GM23248 (cell line): ENCODE data around the gene PGRMC2. TPM values are rescaled to one million over a fixed set of nuclear protein-coding genes. Genes with fewer than 3 reads are reported as not detected.
"Not testable (repeated sequence)": the region's sequence is repeated elsewhere in the genome, so short reads cannot be mapped to it uniquely, and the experiment has no call there.

Experiments
- DNase-seq: peaks from one replicate; pipeline ENCODE4 v3.0.0-alpha.2; 2015
- H2AFZ ChIP-seq: fragments of 200-600 bp; sonication (generic); 2 replicates; pipeline ENCODE4 v1.6.1; 2016; ENCODE audit warnings: antibody characterized with exemption
- H3F3A ChIP-seq: fragments of 200-600 bp; sonication (generic); 2 replicates; pipeline ENCODE4 v1.6.1; 2016; ENCODE audit warnings: mild to moderate bottlenecking, antibody characterized with exemption, mixed run types; ENCODE audit not compliant: insufficient read depth
- H3K27ac ChIP-seq: fragments of 200-600 bp; sonication (generic); 2 replicates; pipeline ENCODE4 v1.5.1; 2016; ENCODE audit warnings: mild to moderate bottlenecking
- H3K27me3 ChIP-seq: fragments of 200-600 bp; sonication (generic); replicated peaks from 2 replicates; pipeline ENCODE4 v1.6.1; 2016; ENCODE audit warnings: mild to moderate bottlenecking; ENCODE audit not compliant: insufficient read depth
- H3K36me3 ChIP-seq: fragments of 200-600 bp; sonication (generic); 2 replicates; pipeline ENCODE4 v1.6.1; 2016; ENCODE audit warnings: low read depth, mild to moderate bottlenecking
- H3K4me1 ChIP-seq: fragments of 200-600 bp; sonication (generic); 2 replicates; pipeline ENCODE4 v1.6.1; 2016; ENCODE audit warnings: mild to moderate bottlenecking; ENCODE audit not compliant: insufficient read depth
- H3K4me2 ChIP-seq: fragments of 200-600 bp; sonication (generic); one replicate; pipeline ENCODE4 v1.6.1; 2016; ENCODE audit warnings: mild to moderate bottlenecking; ENCODE audit not compliant: unreplicated experiment
- H3K4me3 ChIP-seq: fragments of 200-600 bp; sonication (generic); 2 replicates; pipeline ENCODE4 v1.5.1; 2016; ENCODE audit warnings: mild to moderate bottlenecking
- H3K79me2 ChIP-seq: fragments of 200-600 bp; sonication (generic); 2 replicates; pipeline ENCODE4 v1.6.1; 2016; ENCODE audit warnings: mild to moderate bottlenecking; ENCODE audit not compliant: insufficient read depth
- H3K9ac ChIP-seq: fragments of 200-600 bp; sonication (generic); 2 replicates; pipeline ENCODE4 v1.6.1; 2016; ENCODE audit warnings: mild to moderate bottlenecking
- H3K9me2 ChIP-seq: fragments of 200-600 bp; sonication (generic); 2 replicates; pipeline ENCODE4 v1.6.1; 2016; ENCODE audit warnings: mixed run types, mild to moderate bottlenecking, moderate library complexity; ENCODE audit not compliant: insufficient read depth
- H3K9me3 ChIP-seq: fragments of 200-600 bp; sonication (generic); one replicate; pipeline ENCODE4 v1.6.1; 2017; ENCODE audit warnings: low read depth
- H4K20me1 ChIP-seq: fragments of 200-600 bp; sonication (generic); 2 replicates; pipeline ENCODE4 v1.6.0; 2016; ENCODE audit not compliant: insufficient read depth
- EZH2 ChIP-seq: fragments of 200-600 bp; sonication (generic); IDR thresholded peaks from 2 replicates; pipeline ENCODE4 v1.6.1; 2018; ENCODE audit warnings: antibody characterized with exemption, mild to moderate bottlenecking; ENCODE audit not compliant: insufficient read depth, poor library complexity, severe bottlenecking
- EZH2phosphoT487 ChIP-seq: fragments of 200-600 bp; sonication (generic); IDR thresholded peaks from 2 replicates; pipeline ENCODE4 v1.6.1; 2018; ENCODE audit warnings: antibody characterized with exemption, moderate library complexity, mild to moderate bottlenecking, low read depth; ENCODE audit not compliant: insufficient read depth
- WGBS, 2 experiments: methylation state at CpG; one replicate each; pipeline ENCODE4 v1.1.6; 2015 to 2017; ENCODE audit warnings: low lambda C conversion rate in 2 of 2, low coverage in 1 of 2; ENCODE audit errors: missing lambda C conversion rate in 2 of 2; 5-methylcytosine and 5-hydroxymethylcytosine counted together
- in situ Hi-C: fragments of 300-500 bp; cut with MboI; formaldehyde crosslinking; loops from 2 replicates; pipeline ENCODE4 v1.15.0; 2020
- polyA plus RNA-seq: library from polyadenylated mRNA; unstranded; fragments of >200 nt; fragmentation: Nextera tagmentation; extraction: Ambion mirVana; gene quantifications from 2 replicates; pipeline ENCODE4 v1.2.1, GENCODE V29; 2016
- total RNA-seq: library from RNA; depleted of rRNA; stranded (reverse); fragments of >200 nt; shearing (Covaris generic); gene quantifications from 2 replicates; pipeline ENCODE4 v1.2.3, GENCODE V29; 2014

The PGRMC2 gene
- total and polyA plus RNA-seq, 2 experiments from 2014 or later: 117 to 186 TPM

DNA sequence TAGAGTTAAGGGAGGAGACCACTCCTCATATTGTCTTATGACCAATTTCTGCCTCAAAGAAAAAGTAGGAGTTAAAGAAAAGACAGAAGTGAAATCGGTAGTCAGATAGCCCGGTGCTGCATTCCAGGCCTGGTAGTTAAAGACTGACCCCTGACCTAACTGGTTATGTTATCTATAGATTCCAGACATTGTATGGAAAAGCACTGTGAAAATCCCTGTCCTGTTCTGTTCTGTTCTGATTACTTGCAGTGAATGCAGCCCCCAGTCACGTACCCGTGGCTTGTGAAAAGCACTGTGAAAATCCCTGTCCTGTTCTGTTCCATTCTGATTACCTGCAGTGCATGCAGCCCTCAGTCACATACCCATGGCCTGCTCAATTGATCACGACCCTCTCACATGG is 27.7 kb downstream of the PGRMC2 start:
- H3K4me2 ChIP-seq, in situ Hi-C loops, H4K20me1 ChIP-seq, H3K4me3 ChIP-seq, H3F3A ChIP-seq, H3K79me2 ChIP-seq, H3K27me3 ChIP-seq, H2AFZ ChIP-seq, H3K27ac ChIP-seq, H3K9ac ChIP-seq, H3K4me1 ChIP-seq, H3K9me3 ChIP-seq, DNase-seq, H3K36me3 ChIP-seq, H3K9me2 ChIP-seq: not testable (repeated sequence)
- 69 to 70% methylated on average over 5 of the region's 5 CpGs for WGBS, 2 experiments

DNA sequence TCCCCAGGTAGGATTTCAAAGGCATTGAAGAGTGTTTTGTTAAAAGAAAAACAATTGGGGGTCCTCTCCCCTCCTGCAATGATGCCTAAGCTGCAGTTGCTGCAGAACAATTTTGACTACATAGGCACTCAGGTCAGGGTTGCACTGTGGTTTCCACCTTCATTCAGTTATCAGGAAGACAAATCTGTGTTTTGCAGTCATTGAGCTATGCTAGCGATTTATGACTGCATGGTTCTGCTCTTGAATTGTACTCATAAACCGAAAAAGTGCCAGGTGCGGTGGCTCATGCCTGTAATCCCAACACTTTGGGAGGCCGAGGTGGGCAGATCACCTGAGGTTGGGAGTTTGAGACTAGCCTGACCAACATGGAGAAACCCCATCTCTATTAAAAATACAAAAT is 29.4 kb downstream of the PGRMC2 start:
- H3K9me2 ChIP-seq, H3K4me1 ChIP-seq, H3K27me3 ChIP-seq, H3K27ac ChIP-seq, H3K36me3 ChIP-seq, in situ Hi-C loops, H3K9me3 ChIP-seq, DNase-seq, H3K4me3 ChIP-seq, H2AFZ ChIP-seq, H3K9ac ChIP-seq, H4K20me1 ChIP-seq, H3F3A ChIP-seq, H3K79me2 ChIP-seq, H3K4me2 ChIP-seq: not testable (repeated sequence)
- 72 to 74% methylated on average over 4 of the region's 4 CpGs for WGBS, 2 experiments

DNA sequence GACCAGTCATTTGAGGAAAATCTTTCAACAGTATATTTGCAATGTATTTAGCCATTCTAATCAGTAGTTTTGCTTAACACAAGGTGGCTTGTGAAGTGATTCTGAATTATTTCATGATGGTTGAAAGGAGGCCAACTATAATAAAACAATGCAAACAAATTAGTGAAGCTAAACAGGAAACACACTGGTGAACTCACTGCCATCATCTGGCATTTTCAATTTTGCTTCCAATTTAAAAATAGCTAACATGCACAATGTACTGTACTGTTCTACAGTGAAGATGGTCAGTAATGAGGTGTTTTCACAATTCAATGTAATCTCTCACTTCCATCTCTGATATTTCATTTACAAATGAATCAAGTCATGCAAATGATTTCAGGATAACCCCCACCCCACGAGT is 31.1 kb downstream of the PGRMC2 start:
- in situ Hi-C loops: no loop called here
- H4K20me1 ChIP-seq: no peaks in the 10 kb centered on the region
- 9% methylated on average over 1 of the region's 1 CpG for WGBS, 2 experiments

DNA sequence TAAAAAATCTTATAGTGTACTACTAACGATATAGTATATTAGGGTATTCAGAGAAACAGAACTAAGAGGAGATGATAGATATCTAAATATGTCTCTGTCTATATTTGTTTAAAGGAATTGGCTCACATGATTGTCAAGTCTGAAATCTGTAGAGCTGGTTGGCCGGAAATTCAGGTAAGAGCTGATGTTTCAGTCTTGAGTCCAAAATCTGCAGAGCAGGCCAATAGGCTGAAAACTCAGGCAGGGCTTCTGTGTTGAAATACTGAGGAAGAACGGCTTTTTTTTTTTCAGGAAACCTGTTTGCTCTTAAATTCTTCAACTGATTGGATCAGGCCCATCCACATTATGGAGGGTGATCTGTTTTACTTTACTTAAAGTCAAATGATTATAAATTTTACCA is 31.7 kb downstream of the PGRMC2 start:
- Histone ChIP-seq H2AFZ (no peak overlapping the region), H3K36me3 (no peaks in the 10 kb centered on the region), H3K9me2 (no peaks in the 10 kb centered on the region), H3K4me1 (peaks cover 7% of the 10 kb centered on the region; the same call in 1 of the 2 replicates), H3K9me3 (no peaks in the 10 kb centered on the region), H3K27ac (no peak overlapping the region), H3K4me3 (no peak overlapping the region), H3K79me2 (no peaks in the 10 kb centered on the region), H3K9ac (no peak overlapping the region), H4K20me1 (no peaks in the 10 kb centered on the region), H3F3A (no peaks in the 10 kb centered on the region), H3K4me2 (no peak overlapping the region), H3K27me3 (no peaks in the 10 kb centered on the region)
- no peak for DNase-seq
- in situ Hi-C loops: no loop called here
- TF ChIP-seq EZH2phosphoT487 (no peak), EZH2 (no peak)
- 81 to 87% methylated on average over 3 of the region's 3 CpGs for WGBS, 2 experiments

More for the DNA sequence above, 31.1 kb downstream of the PGRMC2 start:
- DNase-seq: no peak
- H3K79me2 ChIP-seq: no peaks in the 10 kb centered on the region
- no peaks in the 10 kb centered on the region for H3K27me3 ChIP-seq
- H3K4me1 ChIP-seq: peaks cover 7% of the 10 kb centered on the region; the same call in 1 of the 2 replicates
- no peak overlapping the region for H3K4me3 ChIP-seq
- no peaks in the 10 kb centered on the region for H3K9me3 ChIP-seq
- H3K36me3 ChIP-seq: no peaks in the 10 kb centered on the region
- H3K9ac ChIP-seq: no peak overlapping the region
- TF ChIP-seq EZH2 (no peak), EZH2phosphoT487 (no peak)
- no peak overlapping the region for H3K27ac ChIP-seq
- H3K4me2 ChIP-seq: no peak overlapping the region
- no peaks in the 10 kb centered on the region for H3K9me2 ChIP-seq
- H3F3A ChIP-seq: no peaks in the 10 kb centered on the region
- H2AFZ ChIP-seq: no peak overlapping the region

DNA sequence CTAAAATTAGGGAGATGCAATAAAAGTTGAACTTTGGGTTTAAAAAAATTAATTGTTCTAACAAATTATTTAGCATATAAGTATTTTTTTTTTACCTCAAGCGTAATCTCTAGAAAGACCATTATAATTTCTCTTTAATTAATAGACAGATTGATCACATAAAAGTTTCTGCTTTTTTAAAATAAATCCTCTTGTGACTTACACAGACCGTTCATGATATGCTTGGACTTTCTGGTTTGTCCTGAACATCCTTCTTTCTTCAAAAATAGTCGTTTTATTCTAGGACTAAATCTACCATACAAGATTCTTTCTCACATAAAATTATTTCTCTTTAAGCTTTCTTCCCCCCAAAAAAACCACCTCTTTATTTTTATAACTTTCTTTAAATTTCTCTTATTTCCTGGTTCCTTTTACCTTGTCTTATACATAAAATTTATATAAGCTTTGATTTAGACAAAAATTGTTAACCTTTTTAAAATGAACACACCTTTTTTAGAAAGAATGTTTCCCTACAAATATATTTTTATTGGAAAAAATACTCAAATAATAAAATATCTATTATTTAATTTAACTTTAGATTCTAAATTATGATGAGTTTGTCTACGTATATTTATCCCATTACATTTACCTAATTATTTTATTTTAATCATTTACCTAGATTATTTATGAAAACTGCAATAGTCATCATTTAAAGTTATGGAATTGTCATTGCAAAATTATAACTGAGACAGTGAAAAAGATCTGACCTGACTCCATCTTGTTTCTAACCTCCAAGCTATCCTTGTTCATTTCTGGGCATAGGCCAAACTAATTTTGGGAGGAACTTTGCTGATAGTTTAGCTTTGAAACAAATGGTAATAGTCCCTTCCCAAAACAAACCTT is 37.6 kb downstream of the PGRMC2 start:
- H3K36me3 ChIP-seq: no peaks in the 10 kb centered on the region
- WGBS, 2 experiments: 32 to 35% methylated on average over 4 of the region's 4 CpGs
- no peaks in the 10 kb centered on the region for H3K27me3 ChIP-seq
- H4K20me1 ChIP-seq: no peaks in the 10 kb centered on the region
- no peak overlapping the region for H3K27ac ChIP-seq
- H3K79me2 ChIP-seq: no peaks in the 10 kb centered on the region
- no peaks in the 10 kb centered on the region for H3K4me1 ChIP-seq
- no peak overlapping the region for H2AFZ ChIP-seq
- in situ Hi-C loops: no loop called here
- H3K4me2 ChIP-seq: no peak overlapping the region
- no peaks in the 10 kb centered on the region for H3F3A ChIP-seq
- no peaks in the 10 kb centered on the region for H3K9me3 ChIP-seq
- no peak overlapping the region for H3K4me3 ChIP-seq
- no peak overlapping the region for H3K9ac ChIP-seq
- TF ChIP-seq EZH2phosphoT487 (no peak), EZH2 (no peak)
- DNase-seq: no peak
- H3K9me2 ChIP-seq: no peaks in the 10 kb centered on the region
